Stimulated activated CD4-positive, alpha-beta T cell treated with anti-CD3 and anti-CD28 coated beads, Interleukin-1b, Interleukin-23, amount 100 ng/mL, for 48 hours (primary cell): ENCODE results near the gene NEURL4.
"Not testable (repeated sequence)": the region's sequence is repeated elsewhere in the genome, so short reads cannot be mapped to it uniquely, and the experiment has no call there.

Source experiments
- DNase-seq: peaks from one replicate; pipeline ENCODE4 v3.0.0-alpha.2; 2020

NEURL4 gene

GRCh38 chr17:7346761-7347614, 17.9 kb upstream of the NEURL4 start:
- no peak for DNase-seq

DNA sequence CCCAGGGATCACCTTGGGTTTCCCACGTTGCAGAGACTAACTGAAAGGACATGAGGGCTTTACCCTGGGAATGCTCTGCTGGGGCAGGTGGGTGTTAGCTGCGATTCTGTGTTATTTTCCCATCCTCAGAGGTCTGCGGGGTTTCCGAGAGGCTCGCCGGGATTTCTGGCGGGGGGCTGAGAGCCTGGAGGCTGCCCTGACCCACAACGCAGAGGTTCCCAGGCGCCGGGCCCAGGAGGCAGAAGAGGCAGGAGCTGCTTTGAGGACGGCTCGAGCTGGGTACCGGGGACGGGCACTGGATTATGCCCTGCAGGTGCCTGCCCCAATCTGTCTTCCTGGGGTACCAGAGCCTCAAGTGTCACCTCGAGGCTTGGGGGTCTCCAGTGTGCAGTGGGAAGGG, 14.1 kb upstream of the NEURL4 start:
- no peak for DNase-seq

GRCh38 chr17:7341842-7342241, 12.7 kb upstream of the NEURL4 start:
- DNase-seq, result no peak

- DNase-seq, result no peak
Measured at GRCh38 chr17:7340179-7340578, 11.0 kb upstream of the NEURL4 start.

DNA sequence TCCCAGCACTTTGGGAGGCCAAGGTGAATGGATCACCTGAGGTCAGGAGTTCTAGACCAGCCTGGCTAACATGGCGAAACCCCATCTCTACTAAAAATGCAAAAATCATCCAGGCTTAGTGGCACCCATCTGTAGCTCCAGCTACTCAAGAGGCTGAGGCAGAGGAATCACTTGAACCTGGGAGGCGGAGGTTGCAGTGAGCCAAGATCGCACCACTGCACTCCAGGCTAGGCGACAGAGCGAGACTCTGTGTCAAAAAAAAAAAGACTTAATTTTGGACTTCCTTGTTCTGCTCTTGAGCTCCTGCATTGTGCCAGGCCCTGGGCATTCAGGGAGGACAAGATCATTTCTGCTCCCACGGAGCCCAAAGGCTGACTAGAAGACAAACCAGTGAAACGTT, 8.5 kb upstream of the NEURL4 start:
- not testable (repeated sequence) for DNase-seq

DNA sequence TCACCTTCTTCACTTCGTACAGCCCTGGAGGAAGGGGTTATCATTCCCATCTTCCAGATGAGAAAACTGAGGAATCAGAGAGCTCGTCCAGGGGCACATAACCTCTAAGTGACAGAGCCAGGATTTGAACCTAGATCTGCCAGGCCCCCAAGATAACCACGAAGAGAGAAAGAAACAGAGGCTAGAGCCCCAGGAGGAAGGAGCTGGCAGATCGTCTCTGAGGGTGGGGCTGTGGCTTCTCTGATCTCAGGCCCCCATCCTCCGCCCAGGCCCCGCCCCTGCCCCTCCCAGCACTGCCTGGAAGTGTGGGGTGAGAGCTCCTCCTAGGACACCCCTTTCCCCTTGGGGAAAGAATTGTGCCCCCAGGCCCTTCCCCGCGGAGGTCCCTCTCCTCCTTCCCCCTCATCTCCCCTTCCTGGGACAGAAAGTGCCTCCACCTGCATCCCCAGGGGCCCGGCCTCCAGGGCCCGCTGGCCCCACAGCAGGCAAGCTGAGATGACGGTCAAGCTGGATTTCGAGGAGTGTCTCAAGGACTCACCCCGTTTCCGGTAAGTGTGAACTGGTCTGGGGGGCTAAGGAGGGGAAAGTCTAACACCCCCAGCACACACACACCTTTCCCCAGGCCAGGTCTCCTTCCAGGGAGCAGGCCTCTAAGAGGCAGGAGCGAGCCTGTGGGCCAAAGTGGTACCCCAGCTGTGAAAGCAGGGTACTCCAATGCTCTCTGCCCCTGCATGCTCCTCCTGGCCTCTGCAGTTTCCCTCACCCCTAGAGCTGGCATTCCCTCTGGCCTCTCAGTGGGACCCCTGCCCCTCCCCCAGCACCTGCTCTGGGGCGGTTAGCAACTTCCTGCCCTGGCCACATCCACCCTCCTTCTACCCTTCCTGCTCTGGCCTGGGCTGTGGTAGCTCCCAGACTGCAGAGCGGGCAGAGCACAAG, 7.4 kb upstream of the NEURL4 start, which contains the start of gene ACAP1:
Gene ACAP1, plus strand, starts transcription at position 290 of the 936 bp plus-strand sequence. Its CDS starts 206 bp downstream, at position 496.
- peak; percentile 81 for DNase-seq

- DNase-seq, result not testable (repeated sequence)
Measured at GRCh38 chr17:7335765-7336164, 6.6 kb upstream of the NEURL4 start.

GRCh38 chr17:7334938-7335538, 5.9 kb upstream of the NEURL4 start:
- no peak for DNase-seq

DNA sequence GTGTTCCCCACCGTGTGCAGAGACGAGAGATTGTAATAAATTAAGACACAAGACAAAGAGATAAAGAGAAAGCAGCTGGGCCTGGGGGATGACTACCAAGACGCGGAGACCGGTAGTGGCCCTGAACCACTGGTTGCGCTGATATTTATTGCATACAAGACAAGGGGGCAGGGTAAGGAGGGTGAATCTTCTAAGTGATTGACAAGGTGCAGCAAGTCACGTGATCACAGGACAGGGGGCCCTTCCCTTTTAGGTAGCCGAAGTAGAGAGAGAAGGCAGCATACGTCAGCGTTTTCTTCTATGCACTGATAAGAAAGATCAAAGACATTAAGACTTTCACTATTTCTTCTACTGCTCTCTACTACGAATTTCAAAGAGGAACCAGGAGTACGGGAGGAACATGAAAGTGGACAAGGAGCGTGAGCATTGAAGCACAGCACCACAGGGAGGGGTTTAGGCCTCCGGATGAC, 3.5 kb upstream of the NEURL4 start:
- peak; percentile 58 for DNase-seq

DNA sequence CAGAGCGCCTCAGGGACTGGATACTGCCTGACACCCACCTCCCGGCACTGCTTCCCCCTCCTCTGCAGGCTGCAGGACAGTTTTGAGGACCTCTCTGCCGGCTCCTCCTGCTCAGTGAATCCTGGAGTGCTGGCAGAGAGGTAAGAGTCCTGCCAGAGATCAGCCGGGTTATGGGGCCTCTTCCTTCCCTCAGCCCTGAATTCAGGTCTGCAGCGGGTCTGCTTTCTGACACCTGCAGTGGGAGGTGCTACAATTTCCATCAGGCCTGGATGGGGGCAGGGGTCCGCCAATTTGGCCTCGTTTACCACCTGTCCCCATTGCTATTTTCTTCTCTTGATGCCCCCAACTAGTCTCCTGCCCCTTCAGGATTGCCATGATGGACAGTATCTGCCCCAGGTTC, 3.0 kb upstream of the NEURL4 start:
- no peak for DNase-seq

- DNase-seq, result no peak
Measured at GRCh38 chr17:7330638-7331015, 1.5 kb upstream of the NEURL4 start.

GRCh38 chr17:7329997-7330637, 982 bp upstream of the NEURL4 start:
- DNase-seq, result peak; percentile 84

GRCh38 chr17:7329374-7329996, 350 bp upstream of the NEURL4 start:
- peak; percentile 97 for DNase-seq

GRCh38 chr17:7328009-7328408, 1.1 kb downstream of the NEURL4 start:
- DNase-seq, result no peak

- DNase-seq, result no peak
Measured at GRCh38 chr17:7327501-7327900, 1.6 kb downstream of the NEURL4 start.

DNA sequence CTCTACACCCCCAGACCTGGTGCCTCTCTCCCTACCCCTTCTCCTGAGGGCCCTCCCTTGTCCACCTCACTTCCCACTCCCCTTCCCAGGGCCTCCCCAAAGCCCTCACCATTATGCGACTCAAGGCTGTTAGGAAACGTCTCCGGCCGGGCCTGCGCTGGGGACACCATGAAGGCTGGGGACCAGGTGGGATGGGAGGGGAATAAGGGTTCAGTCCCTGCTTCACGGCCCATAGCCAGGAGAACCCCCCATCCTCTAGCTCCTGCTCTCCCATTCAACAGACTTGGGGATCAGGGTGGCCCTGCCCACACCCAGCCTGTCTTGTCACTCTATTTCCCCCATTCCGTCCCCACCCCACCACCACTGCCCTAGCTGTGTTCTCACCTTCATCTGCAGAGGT, 2.1 kb downstream of the NEURL4 start:
- DNase-seq, result no peak

GRCh38 chr17:7326186-7326585, 2.9 kb downstream of the NEURL4 start:
- DNase-seq, result no peak

DNA sequence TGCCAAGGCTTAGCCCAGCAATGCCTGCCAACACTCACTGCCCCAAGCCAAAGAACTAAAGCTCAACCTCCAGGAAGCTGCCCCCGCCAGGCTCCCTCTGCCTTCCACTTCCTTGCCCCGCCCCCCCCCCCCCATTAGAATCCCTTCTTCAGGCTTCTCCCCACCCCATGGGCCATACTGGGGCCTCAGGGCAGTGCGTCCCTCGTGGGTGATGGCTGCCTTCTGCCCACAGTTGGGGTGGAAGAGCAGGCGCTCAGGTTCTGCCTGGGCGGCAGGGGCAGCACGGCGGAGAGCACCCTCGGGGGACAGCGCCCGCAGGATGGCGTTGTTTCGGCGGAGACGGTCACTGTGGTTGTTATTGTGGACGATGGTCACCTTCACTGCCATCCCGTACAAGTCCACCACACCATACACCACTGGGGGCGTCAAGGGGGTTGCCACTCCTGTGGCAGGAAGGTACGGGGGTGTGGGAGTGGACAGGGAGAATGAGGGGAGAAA, 4.1 kb downstream of the NEURL4 start:
- no peak for DNase-seq

DNA sequence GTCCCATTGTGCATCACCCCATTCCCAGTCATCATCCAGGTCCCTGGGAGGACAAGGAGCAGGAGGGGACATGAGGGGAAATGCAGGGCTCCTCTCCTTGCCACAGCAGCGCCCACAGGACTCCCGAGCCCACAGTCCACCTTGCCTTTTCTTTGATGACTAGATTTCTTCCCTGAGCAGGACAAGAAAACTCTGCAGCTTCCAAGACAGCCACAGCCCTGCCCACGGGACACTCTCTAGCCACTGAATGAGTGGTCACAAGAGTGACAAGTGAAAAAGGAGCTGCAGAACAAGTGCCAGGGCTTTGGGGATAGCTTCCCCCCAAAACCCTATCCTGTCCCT, 4.7 kb downstream of the NEURL4 start:
- DNase-seq, result no peak

DNA sequence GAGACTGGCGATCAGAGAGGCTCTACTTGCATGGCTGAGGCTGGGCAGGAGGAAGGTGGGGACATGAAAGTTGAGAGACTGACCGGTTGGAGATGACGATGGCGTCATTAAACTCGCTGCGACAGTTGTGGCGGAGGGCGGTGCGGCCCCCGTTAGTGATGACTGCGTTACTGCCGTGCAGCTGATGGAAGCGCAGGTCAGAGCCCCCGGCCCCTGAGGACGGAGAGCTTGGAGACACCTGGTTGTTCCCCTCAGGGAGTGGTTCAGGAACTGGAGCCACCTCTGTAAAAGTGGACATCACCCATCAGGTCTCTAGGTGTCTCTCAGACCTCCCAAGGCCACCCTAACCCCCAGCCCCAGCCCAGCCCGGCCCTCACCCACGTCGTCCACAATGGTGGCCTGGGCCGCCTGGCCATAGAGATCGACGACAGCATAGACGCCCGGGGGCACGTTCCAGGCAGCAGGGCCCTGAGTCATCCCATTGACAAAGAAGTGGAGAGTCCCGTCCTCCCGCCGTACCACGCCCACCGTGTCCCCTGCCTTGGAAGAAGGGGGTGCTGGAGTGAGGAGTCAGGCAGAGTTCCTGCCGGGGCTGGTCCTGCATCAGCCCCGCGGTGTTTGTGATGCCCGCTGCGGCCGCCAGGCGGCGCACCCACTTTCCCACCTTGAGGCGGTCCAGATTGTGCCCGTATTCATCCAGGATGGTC, 5.3 kb downstream of the NEURL4 start:
- peak; percentile 47 for DNase-seq

DNA sequence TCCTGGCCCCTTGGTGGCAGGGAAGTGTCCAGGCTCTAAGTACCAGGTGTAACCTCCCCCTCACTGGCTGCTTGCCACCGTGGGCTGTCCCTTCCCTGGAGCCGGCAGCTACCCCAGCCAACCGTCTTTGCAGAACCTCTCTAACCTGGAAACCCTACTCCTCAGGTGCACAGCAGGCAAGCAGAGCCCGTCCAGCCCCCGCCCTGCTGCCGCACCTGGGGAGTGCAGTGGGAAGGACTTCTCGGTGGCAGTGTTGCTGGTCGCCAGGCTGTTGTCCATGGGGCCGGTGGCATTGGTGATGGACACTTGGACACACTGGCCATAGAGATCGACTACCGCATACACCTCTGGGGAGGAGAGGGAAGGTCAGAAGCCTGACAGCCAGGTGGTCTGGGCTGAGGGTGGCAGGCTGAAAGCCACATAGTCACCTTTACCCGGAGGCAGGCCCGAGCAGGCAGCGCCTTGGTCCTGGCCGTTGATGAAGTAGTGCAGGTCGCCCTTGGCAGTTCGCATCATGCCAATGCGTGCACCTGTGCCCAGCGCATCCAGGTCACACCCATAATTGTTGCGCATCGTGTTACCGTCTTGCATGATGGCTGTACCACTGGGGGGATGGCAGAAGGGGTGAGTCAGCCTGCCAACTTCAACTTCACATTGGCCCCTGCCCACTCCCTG, 6.5 kb downstream of the NEURL4 start:
- DNase-seq, result no peak
